ENCODE measurements around the gene PROCA1. TPM values are rescaled to one million over a fixed set of nuclear protein-coding genes. Genes with fewer than 3 reads are reported as not detected.

Gene PROCA1
- total and polyA plus RNA-seq, 9 of the 15 experiments (the other 6 are each of a cell fraction or from before 2014, with no cell fraction given), result 0.78 to 16.2 (median 5.6) TPM

DNA sequence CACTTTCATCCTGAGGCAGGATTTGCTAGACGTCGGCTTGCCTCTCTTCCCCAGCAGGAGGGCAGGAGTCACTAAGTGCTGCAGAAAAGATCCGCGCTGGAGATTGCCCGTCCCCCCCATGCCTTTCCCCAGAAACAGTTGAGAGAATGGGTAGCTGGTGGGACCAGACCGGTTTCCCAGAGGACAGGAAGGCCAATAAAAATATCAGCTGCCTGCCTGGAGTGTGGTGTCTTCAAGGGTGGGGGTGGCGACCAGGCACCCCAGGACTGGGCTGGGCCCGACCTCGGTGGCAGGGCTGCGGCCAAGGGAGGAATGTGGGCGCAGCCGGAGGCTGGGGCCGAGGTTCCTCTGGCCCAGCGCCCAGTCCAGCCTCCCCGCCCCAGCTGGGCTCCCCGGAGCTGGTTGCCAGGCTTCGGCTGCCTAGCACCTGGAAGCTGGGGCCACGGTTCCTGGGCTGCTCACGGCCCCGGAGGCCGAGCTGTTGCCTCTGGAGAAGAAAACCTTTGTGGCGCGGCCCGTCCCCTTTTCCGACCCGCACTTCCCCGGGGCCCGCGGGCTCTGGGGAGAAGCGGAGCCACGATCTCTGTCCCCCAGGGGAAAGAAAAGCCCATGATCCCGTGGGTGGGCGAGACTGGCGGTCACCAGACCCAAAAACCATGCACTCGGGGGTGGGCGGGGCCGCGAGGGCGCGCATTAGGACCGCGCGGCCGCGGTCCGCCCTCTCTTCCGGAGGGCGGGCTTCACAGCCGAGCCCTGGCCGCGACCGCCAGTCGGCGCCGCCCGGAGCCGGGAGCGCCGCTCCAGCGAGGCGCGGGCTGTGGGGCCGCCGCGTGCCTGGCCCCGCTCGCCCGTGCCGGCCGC is 31.8 kb upstream of the PROCA1 start, which contains the start of gene TRAF4 (continued):
- TF ChIP-seq, protein P1, sequence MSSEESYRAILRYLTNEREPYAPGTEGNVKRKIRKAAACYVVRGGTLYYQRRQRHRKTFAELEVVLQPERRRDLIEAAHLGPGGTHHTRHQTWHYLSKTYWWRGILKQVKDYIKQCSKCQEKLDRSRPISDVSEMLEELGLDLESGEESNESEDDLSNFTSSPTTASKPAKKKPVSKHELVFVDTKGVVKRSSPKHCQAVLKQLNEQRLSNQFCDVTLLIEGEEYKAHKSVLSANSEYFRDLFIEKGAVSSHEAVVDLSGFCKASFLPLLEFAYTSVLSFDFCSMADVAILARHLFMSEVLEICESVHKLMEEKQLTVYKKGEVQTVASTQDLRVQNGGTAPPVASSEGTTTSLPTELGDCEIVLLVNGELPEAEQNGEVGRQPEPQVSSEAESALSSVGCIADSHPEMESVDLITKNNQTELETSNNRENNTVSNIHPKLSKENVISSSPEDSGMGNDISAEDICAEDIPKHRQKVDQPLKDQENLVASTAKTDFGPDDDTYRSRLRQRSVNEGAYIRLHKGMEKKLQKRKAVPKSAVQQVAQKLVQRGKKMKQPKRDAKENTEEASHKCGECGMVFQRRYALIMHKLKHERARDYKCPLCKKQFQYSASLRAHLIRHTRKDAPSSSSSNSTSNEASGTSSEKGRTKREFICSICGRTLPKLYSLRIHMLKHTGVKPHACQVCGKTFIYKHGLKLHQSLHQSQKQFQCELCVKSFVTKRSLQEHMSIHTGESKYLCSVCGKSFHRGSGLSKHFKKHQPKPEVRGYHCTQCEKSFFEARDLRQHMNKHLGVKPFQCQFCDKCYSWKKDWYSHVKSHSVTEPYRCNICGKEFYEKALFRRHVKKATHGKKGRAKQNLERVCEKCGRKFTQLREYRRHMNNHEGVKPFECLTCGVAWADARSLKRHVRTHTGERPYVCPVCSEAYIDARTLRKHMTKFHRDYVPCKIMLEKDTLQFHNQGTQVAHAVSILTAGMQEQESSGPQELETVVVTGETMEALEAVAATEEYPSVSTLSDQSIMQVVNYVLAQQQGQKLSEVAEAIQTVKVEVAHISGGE (CRISPR knock-in tag; IDR thresholded peaks at IDR 0.05), result peak in 1 of 3 experiments; percentile 59; a peak in 1 of 6 replicates
- TF ChIP-seq HDAC1 (IDR thresholded peaks at IDR 0.05) (peak in 1 of 2 experiments; percentile 83; a peak in 2 of 4 replicates), ZNF57 (CRISPR knock-in tag; IDR thresholded peaks at IDR 0.05) (no peak), POLR2A (conservative IDR thresholded peaks at IDR 0.05) (peak; percentile 50; the same call in 1 of the 2 replicates), ZNF23 (CRISPR knock-in tag; IDR thresholded peaks at IDR 0.05) (no peak), ZNF668 (CRISPR knock-in tag; IDR thresholded peaks at IDR 0.05) (peak; percentile 70; the same call in 1 of the 2 replicates), POLR2G (IDR thresholded peaks at IDR 0.05; ENCODE audit: low read depth, low read length) (peak; percentile 98), YY1 (IDR thresholded peaks at IDR 0.05; ENCODE audit: borderline replicate concordance in 1 of 3, control insufficient read depth in 1 of 3, extremely low read depth in 1 of 3, insufficient read depth in 3 of 3, insufficient read length in 1 of 3, insufficient replicate concordance in 2 of 3, low read depth in 1 of 3, low read length in 2 of 3) (peak in 2 of 3 experiments; percentile 3 to 87), TOE1 (IDR thresholded peaks at IDR 0.05; ENCODE audit: borderline replicate concordance) (peak; percentile 83), TOE1 (CRISPR knock-in tag; IDR thresholded peaks at IDR 0.05; ENCODE audit: borderline replicate concordance, low read depth) (no peak), SP1 (CRISPR knock-in tag; IDR thresholded peaks at IDR 0.05) (peak; percentile 55; the same call in 1 of the 2 replicates), NFE2 (IDR thresholded peaks at IDR 0.05; ENCODE audit: low read depth) (no peak)
- TF ChIP-seq, protein P2, sequence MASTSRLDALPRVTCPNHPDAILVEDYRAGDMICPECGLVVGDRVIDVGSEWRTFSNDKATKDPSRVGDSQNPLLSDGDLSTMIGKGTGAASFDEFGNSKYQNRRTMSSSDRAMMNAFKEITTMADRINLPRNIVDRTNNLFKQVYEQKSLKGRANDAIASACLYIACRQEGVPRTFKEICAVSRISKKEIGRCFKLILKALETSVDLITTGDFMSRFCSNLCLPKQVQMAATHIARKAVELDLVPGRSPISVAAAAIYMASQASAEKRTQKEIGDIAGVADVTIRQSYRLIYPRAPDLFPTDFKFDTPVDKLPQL (IDR thresholded peaks at IDR 0.05; ENCODE audit: extremely low read depth, insufficient read length), result no peak
- TF ChIP-seq, protein P3, sequence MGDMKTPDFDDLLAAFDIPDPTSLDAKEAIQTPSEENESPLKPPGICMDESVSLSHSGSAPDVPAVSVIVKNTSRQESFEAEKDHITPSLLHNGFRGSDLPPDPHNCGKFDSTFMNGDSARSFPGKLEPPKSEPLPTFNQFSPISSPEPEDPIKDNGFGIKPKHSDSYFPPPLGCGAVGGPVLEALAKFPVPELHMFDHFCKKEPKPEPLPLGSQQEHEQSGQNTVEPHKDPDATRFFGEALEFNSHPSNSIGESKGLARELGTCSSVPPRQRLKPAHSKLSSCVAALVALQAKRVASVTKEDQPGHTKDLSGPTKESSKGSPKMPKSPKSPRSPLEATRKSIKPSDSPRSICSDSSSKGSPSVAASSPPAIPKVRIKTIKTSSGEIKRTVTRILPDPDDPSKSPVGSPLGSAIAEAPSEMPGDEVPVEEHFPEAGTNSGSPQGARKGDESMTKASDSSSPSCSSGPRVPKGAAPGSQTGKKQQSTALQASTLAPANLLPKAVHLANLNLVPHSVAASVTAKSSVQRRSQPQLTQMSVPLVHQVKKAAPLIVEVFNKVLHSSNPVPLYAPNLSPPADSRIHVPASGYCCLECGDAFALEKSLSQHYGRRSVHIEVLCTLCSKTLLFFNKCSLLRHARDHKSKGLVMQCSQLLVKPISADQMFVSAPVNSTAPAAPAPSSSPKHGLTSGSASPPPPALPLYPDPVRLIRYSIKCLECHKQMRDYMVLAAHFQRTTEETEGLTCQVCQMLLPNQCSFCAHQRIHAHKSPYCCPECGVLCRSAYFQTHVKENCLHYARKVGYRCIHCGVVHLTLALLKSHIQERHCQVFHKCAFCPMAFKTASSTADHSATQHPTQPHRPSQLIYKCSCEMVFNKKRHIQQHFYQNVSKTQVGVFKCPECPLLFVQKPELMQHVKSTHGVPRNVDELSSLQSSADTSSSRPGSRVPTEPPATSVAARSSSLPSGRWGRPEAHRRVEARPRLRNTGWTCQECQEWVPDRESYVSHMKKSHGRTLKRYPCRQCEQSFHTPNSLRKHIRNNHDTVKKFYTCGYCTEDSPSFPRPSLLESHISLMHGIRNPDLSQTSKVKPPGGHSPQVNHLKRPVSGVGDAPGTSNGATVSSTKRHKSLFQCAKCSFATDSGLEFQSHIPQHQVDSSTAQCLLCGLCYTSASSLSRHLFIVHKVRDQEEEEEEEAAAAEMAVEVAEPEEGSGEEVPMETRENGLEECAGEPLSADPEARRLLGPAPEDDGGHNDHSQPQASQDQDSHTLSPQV (IDR thresholded peaks at IDR 0.05), result peak; percentile 78; the same call in 1 of the 2 replicates
- TF ChIP-seq, protein P4, sequence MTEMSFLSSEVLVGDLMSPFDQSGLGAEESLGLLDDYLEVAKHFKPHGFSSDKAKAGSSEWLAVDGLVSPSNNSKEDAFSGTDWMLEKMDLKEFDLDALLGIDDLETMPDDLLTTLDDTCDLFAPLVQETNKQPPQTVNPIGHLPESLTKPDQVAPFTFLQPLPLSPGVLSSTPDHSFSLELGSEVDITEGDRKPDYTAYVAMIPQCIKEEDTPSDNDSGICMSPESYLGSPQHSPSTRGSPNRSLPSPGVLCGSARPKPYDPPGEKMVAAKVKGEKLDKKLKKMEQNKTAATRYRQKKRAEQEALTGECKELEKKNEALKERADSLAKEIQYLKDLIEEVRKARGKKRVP (CRISPR knock-in tag; IDR thresholded peaks at IDR 0.05), result peak; percentile 8; the same call in 1 of the 2 replicates
